NCI-H1694 (cell line): Measurements from ENCODE around the gene CYP46A1.
A peak's percentile ranks its signal among the peaks of the same experiment; 100 is the strongest.

Source experiments
- DNase-seq: peaks from one replicate; lab custom pipeline; 2025; lab: John Stamatoyannopoulos, UW

The CYP46A1 gene

DNA sequence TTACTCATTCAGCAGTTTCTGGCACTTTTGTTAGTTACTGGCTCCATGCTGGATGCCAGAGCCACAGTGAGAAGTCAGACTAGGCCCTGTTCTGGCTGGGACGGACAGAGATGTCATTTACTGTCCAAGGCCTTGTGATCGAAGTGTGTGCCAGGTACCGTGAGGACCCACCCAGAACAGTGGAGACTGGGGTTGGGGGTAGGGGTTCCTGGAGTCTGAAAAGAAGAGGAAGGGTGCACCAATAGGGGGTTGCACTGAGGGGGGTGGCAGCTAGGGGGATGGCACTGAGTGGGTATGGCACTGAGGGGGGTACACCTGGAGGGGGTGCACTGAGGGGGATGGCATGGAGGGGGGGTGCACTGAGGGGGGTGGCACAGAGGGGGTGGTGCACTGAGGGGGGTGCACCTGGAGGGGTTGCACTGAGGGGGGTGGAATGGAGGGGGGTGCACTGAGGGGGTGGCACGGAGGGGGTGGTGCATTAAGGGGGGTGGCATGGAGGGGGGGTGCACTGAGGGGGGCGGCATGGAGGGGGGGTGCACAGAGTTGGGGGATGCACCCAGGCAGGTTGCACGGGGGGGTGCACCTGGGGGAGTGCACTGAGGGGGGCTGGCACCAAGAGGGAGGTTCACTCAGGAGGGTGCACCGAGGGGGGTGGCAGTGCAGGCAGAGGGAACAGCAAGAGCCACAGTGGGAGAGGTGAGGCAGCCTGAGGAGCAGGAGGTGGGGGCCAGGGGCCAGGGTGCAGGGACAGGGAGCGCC lies 10.6 kb upstream of the CYP46A1 start:
- DNase-seq = no peak

DNA sequence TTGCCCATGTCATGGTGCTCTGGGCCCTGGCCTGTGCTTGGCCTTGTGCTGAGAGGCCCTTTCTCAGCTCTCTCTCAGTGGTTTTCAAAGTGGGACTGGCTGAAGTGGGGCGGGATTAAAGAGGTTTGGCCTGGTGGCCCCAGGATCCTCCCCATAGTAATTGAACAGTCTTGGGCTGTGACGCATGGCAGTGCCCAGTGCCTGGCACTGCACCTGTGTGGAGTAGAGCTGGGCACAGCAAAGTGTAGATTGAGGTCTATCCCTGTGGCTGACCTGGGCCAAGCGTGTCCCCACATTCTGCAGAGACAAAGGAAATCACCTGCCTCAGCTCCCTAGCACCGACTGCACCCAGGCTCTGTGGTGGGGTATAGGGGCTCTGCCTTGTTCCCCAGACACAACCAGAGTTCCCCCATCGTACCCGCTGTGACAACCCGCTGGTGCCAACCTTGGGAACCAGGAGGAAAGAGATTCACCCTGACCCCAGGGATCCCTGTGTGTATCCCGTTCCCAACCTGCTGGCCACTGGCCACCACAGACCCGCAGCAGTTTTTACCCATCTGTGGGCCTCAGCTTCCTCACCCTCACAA lies 9.9 kb upstream of the CYP46A1 start:
- no peak for DNase-seq

DNA sequence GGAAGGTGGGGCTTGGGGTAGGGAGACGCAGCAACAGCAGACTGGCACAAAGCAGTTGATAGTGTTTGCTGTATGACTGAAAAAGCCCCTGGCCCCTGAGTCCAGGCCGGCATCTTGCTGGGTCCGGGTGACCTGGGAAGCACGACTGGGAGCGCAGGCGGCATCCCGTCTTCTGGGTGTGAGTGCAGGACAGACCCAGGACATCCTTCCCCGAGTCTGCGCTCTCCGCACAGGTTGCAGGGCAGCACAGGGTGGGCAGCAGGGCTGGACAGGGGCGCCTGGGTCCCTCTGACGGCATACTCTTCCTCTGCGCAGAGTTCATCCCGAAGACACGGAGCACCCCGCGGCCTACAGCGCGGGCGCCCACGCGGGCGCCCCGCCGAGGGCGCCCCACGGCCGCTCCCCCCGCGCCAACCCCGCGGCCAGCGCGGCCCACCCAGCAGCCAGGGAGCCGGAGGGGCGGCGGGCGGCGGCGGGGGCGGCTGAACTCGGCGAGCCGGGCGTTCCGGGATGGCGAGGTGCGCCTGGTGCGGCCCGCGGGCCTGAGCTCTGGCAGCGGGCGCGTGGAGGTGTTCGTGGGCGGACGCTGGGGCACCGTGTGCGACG lies 9.2 kb upstream of the CYP46A1 start:
- DNase-seq = no peak

DNA sequence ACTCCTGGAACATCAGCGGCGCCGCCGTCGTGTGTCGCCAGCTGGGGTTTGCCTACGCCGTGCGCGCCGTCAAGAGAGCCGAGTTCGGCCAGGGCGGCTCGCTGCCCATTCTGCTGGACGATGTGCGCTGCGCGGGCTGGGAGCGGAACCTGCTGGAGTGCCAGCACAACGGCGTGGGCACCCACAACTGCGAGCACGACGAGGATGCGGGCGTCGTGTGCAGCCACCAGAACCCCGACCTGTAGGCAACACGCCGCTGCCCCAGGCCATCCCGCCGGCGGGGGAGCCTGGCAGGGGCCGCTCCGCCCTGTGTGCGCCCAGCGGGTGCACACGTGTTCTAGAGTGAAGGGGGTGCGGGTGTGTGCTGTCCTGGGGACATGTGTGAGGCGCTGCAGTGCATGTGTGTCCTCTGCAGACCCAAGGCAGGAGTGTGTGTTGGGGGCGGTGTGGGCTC lies 8.7 kb upstream of the CYP46A1 start:
- DNase-seq = no peak

DNA sequence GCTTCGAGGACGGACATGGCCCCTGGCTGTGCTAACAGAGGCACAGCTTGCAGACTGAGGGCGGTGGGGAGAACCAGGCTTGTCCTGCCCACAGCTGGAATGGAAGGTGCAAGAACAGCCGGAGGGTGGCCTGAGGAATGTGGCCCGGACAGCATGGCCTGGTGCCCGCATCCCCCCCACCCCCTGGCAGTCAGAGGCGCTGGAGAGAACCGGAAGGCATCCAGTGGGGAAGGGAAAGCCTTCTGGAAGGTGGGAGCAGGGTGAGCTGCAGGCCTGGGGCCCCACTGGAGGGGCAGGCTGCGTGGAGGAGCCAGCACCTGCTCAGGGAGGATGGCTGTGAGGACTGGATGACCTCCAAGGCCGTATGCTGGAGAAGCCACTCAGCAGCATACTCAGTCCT lies 8.1 kb upstream of the CYP46A1 start:
- no peak for DNase-seq

DNA sequence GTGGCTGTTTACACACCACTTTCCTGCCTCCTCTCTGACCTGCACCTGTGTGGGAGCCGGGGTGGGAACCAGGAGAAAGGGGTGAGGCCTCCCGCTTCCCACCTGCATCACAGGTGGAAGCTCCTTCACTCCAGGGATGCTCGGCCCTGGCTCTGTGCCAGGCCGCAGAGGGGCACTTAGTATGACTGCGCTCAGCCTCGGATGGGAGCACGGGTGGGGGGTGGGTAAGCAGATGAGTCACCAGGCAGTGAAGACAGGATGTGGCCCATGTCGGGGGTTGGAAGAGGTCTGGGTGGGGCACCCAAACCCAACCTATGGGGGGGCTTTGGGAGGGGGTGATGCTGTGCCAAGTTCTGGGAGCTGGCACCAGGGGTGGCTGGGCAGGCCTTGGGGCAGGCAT lies 7.4 kb upstream of the CYP46A1 start:
- DNase-seq = no peak

DNA sequence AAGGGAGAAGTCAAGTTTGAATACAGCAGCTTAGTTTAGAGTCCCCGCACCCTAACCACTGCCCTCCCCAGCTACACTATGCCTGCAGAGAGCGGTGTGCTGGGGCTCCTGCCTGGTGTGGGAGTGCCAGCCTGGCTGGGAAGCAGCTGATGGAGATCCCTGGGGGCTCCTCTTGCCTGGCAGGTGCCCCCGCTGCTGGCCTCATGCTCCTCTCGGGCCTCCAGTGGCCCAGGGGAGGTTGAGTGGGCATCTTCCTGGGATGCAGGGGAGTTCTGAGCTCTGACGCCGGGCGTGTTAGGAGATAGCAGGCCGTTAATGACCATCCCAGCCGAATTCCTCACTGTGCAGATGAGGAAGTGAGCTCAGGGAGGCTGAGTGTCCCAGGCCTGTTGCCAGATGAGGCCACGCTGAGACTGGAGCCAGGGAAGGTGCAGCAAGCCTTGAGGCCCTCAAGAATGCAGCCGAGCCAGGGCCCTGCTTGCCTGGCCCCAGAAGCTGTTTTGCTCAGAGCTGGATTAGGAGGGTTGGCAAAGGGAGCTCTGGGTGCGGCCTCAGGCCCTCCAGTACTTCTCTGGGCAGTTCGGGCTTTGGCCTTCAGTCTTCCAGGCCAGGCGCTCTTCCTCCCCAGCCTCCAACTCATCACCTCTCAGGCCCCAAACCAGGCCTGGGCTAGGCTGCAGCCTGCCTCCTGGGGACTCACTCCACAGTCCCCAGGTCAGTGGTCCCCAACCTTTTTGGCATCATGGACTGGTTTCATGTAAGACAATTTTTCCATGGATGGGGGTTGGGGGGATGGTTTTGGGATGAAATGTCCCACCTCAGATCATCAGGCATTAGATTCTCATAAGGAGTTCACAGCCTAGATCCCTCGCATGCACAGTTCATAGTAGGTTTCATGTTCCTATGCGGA lies 6.6 kb upstream of the CYP46A1 start:
- DNase-seq = no peak

DNA sequence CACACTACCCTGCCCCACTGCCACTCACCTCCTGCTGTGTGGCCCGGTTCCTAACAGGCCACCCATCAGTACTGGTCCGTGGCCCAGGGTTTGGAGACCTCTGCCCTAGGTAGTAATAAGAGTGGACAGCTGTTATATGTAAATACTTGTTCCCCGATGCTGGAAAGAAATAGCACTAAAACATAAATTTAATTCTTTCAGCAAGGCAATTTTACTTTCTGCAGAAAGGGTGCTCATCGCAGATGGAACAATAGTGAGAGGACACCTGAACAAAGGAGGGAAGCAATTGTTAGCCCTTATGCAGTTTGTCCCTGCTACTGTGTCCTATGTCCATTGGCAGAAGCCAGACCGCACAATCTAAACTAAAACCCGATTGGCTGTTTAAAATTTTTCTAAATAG lies 5.9 kb upstream of the CYP46A1 start:
- DNase-seq = no peak

DNA sequence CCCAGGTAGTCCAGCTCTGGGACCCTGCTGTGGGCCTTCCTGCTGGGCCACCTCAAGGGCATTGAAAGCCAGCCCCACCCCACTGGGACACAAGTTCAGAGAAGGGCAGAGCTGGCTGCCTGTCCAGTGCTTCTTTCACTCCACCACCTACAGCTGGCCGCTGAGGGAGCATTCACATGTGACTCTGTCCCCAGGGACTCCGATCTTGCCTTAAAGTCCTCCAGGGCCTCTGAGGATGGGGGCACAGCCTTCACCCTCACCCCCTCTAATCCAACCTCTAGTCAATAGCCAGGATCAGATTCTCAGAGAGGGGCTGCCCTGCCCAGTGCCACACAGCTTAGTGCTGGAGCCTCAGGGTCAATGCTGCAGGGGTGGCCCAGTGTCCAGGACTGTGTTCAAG lies 5.0 kb upstream of the CYP46A1 start:
- DNase-seq = no peak

DNA sequence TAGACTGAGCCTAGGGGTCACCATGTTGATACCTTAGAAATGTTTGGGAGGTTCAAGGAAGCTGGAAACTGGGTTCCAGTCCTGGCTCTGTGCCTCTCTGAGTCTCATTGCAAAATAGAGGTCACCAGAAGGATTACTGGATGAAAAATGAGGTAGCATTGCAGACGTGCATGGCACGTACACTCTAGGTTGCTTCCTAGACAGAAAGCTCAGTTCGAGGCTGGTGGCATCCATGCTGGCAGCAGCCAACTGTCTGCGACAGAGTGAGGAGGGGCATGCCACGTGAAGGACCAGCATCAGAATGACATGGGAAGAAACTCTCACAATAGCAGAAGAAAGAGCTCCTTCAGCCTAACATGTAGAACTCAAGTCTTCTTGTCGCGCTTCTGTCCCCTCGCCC lies 4.6 kb upstream of the CYP46A1 start:
- no peak for DNase-seq

DNA sequence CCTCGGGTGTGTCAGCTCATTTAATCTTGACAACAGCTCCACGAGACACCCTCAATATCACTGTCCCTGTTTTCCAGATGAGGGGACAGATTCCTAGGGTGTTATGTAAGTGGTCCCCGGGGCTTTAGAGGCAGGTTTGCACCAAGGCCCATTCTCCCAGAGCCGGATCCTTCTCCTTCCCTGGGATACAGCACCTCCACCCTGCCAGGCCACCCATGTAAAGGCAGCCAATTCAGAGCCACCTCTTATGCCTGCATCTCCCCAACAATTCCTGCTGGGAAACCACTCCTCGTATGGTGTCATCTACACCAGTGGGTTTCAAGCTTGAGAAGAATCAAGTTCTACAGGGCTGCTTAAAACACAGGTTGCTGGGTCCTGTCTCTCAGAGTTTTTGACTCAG lies 4.1 kb upstream of the CYP46A1 start:
- DNase-seq = no peak

DNA sequence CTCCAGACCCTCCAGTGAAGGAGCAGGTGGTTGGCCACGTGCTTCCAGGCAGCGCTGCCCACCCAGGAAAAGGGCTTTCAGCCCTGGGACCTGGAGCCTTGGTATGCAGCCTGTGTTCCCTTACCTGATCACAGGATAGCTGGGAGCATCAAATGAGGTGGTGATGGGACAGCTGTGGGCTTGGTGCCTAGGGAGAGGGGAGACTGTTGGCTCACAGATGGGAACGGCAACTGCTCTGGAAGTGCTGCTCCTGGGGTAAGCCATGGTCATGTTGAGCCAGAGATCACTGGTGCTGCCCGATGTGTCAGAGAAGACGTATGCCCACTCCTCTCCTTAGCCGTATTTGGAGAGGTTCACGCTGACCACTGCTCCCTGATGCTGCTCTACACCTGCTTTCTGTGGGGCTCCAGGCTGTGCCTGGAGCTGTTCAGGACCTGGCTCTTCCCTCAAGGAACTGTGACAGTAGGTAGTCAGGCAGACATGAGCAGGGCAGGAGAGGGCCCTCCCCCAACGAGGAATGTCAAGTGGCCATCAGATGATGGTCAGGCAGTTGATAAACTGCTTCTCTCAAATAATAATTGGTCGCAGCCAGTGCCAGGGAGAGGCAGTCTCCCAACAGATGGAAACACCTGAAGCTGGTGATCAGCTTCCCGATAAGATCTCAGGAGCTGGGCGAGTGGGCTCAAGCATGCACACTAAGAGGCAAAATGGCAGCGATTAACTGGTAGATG lies 2.8 kb upstream of the CYP46A1 start:
- no peak for DNase-seq

DNA sequence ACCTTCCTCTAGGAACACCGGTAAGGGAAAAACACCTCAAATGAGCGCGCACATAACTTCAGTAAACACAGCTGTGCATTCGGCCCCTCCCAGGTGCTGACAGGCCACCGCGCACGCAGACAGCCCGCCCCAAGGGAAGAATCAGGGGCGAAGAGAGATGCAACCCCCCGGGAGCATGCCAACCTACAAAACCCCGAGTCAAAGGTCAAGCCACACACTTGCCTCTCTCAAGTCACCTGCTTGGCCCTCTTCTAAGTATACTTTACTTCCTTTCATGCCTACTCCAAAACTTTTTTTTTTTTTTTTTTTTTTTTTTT lies 2.3 kb upstream of the CYP46A1 start:
- no peak for DNase-seq

DNA sequence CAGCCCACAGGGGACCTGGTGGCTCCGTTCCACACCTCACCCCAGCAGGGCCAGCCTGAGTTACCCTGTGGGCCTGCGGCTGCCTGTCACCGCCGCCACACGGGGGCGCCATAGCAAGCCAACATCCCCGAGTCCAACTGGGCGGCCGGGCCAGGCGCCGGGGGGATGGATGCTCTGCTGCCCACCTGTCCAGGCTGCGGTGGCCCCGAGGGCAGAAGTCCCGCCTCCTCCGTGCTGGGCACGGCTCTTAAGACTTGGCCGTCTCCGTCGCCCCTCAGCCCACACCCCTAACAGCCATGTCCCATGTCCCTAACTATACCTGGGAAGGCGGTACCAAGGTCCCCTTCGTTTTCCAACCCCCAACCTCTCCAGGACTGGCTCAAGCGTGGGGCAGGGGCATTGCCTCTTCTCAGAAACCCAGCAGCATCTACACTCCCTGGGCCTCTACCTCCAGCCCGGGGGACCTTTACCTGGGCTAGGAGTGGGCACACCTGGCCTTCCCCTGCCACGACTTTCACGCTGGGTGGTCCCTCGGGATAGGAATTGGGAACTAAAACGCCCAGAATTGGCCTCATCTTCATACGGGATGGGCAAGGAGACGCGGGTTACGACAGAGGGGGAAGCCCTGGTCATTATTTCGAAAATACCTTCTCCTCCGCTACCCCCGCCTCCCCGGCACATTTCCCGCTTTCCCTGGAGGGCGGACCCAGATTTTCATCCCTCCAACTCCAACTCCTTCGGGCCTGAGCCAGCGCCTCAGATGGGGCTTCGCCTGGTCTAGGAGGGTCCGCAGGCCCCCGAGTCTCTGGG lies 1.1 kb upstream of the CYP46A1 start:
- peak; percentile 74 for DNase-seq

DNA sequence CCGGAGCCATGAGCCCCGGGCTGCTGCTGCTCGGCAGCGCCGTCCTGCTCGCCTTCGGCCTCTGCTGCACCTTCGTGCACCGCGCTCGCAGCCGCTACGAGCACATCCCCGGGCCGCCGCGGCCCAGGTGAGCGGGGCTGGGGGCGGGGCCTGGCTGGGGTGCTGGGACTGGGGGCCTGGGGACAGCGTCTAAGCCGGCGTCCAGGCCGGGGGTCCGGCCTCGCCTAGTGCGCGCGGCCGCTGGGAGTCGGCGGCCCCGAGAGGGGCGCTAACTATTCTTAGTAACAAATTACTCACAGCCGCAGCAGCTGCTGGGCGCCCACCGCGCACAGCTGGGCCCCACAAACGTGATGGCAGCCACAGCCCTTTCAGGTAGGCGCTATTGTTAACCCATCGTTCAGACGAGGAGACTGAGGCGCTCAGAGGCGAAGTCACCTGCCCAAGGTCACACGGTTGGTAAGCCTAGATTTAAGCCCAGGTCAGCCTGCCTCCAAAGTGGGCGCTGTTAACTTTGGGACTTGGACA lies 374 bp downstream of the CYP46A1 start:
- peak; percentile 18 for DNase-seq

DNA sequence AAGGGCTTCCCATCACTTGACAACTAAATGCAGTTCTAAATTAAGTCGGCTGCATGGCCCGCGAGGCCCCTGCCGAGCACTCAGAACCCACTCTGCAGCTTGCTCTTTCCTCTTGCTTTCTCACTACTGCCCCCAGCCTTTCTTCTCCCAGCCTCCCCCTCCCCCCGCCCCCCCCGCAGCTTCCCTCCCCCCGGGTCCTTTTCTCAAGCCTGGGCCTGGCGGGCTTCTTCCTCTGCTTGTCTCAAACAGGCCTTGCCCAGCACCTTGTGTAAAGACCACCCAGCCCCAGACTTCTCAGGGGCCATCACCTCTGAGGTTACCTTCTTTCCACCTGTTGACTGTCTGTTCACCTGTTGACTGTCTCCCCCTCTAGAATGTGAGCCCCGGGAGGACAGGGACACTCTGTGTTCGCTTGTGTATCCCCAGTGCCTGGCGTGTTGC lies 1.1 kb downstream of the CYP46A1 start:
- DNase-seq = no peak

DNA sequence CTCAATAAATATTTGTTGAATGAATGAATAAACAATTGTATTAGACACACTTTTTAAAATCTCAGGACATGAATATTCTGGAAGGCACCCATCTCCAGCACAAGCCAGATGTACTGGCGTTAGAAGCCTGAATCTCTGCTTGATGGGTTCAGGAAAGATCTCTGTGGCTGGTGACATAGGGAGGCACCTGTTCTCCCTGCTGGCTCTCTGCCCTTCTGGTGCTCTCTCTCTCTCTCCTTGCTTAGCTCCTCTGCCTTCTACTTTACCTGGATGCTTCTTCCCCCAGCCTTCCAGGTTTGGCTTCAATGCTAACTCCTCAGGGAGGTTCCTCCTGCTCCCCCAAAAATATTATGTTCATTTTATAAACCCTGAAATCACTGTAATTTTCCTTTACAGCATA lies 1.5 kb downstream of the CYP46A1 start:
- no peak for DNase-seq

DNA sequence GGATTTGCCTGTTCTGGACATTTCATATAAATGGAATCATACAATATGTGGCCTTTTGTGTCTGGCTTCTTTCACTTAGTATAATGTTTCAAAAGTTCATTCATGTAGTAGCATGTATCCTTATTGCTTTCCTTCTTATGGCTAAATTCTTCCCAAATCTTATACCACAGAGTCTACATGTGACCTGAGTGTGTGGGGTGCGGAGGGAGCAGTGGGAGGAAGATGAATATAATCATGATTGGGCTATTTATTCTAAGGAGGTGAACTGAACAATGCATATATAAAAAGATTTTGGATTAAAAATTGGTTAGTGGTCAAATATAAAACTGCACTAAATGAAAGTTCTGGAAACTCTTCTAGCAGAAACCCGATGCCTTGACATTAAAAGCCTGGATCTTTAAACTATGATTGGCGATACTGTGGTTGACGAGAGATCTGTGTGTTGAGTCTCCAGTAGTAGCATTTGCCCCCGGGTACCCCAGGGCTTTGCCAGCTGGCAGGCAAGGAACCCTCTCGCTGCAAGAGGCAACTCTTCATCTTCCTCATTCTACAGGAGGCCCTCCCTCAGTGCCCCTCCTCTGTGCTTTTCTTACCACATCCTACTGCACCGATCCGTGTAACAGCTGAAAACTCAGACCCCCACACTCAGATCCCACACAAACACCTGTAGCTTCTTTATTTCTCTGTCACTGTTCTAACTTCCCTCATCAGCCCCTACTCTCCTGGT lies 2.6 kb downstream of the CYP46A1 start:
- DNase-seq = no peak

DNA sequence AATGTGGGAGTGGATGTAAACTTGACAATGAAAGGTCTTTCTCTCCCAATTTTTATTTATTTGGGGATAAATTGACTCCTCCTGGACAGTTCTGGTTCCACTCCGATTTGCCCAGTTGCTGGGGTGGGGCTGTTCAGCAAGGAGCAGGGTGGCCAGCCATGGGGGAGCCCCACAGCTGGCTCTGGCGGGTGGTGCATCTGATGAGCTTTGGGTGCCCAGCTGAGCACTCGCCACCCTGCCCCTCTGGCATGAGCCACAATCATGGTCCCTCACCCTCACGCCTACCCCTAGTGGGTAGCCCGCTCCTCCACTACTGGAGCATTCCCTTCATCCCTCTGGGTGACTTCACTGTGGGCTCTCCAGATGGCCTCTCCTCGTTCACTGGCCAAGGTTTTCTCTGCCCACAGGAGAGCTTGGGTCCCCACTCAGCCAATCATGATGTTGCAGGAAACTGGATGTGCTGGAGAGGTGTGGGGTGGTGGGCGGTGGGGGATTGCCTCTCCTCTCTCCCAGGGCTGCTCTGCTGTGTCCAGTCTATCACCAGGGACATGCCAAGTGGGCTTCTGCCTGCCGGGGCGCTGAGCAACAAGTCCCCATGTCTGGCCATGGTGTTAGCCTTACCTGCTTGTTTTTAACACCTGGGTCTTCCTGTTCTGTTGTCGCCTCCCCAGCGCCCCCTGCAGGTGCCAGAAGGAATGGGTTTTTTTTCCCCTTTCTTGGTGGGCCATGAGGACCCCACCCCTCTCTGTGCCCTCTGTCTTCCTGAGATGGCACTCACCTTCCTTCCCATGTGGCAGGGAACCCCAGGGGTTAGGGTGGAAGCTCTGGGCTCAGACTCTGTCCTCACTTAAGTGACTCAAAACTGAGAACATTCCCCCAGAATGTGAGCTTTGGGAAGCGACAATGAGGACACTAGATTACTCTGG lies 3.4 kb downstream of the CYP46A1 start:
- DNase-seq = no peak
